ENCODE measurements around the gene RAB3D.

Gene RAB3D

GRCh38 chr19:11293433-11294389, 45.7 kb downstream of the RAB3D start:
- DNase-seq, result peak; percentile 83

- no peak for DNase-seq
Observed at GRCh38 chr19:11291991-11292390, 47.5 kb downstream of the RAB3D start.

GRCh38 chr19:11291415-11291814, 48.0 kb downstream of the RAB3D start:
- DNase-seq, result no peak

- DNase-seq, result no peak
Observed at GRCh38 chr19:11290256-11290655, 49.2 kb downstream of the RAB3D start.

- DNase-seq, result no peak
Observed at GRCh38 chr19:11288349-11288748, 51.1 kb downstream of the RAB3D start.

GRCh38 chr19:11286312-11286974, 53.0 kb downstream of the RAB3D start:
- no peak for DNase-seq

- DNase-seq, result no peak
Observed at GRCh38 chr19:11284515-11284914, 54.9 kb downstream of the RAB3D start.

GRCh38 chr19:11281356-11282049, 58.0 kb downstream of the RAB3D start:
- no peak for DNase-seq

- peak; percentile 45 for DNase-seq
Observed at GRCh38 chr19:11279505-11280236, 59.8 kb downstream of the RAB3D start.

- DNase-seq, result no peak
Observed at GRCh38 chr19:11278670-11279069, 60.8 kb downstream of the RAB3D start.

- no peak for DNase-seq
Observed at GRCh38 chr19:11274533-11275086, 64.8 kb downstream of the RAB3D start.

GRCh38 chr19:11273989-11274388, 65.5 kb downstream of the RAB3D start:
- DNase-seq, result no peak

- DNase-seq, result no peak
Observed at GRCh38 chr19:11273296-11273695, 66.2 kb downstream of the RAB3D start.
